H1 (cell line): ENCODE data around the gene CRKL. TPM values are rescaled to one million over a fixed set of nuclear protein-coding genes. Genes with fewer than 3 reads are reported as not detected.

Experiments
- CTCF ChIA-PET: fragments of 300-600 bp; sonication (Branson Sonifier 250); formaldehyde crosslinking; loops from one replicate; lab custom pipeline; 2021; ENCODE audit not compliant: partially characterized antibody; lab: Charles Lee
- POLR2A ChIA-PET: fragments of 300-600 bp; sonication (Branson Sonifier 250); formaldehyde crosslinking; loops from one replicate; lab custom pipeline; 2021; ENCODE audit warnings: inconsistent platforms; ENCODE audit not compliant: partially characterized antibody; lab: Charles Lee
- DNase-seq, 2 experiments: peaks; one replicate each; pipeline versions ENCODE4 v3.0.0 to v3.0.0-alpha.2; 2010 to 2022; ENCODE audit warnings: low spot score in 2 of 2, low read depth in 1 of 2, mixed read lengths in 1 of 2
- FAIRE-seq: peaks from 2 replicates; lab custom pipeline; 2011; peaks lifted over from hg19 to GRCh38; lab: Jason Lieb, UNC
- H2AFZ ChIP-seq: 2 replicates; pipeline ENCODE4 v1.8.1; 2012; ENCODE audit warnings: low read length, inconsistent platforms
- H2AK5ac ChIP-seq: 2 replicates; pipeline ENCODE4 v1.6.1; 2013; ENCODE audit warnings: low read depth, low read length
- H2BK120ac ChIP-seq: replicated peaks from 2 replicates; pipeline ENCODE3; 2013; ENCODE audit warnings: low read depth, low read length, inconsistent platforms
- H2BK12ac ChIP-seq: 2 replicates; pipeline ENCODE4 v1.6.1; 2013; ENCODE audit warnings: low read depth, low read length
- H2BK15ac ChIP-seq: 2 replicates; pipeline ENCODE4 v1.6.1; 2013; ENCODE audit warnings: low read length
- H2BK20ac ChIP-seq: 2 replicates; pipeline ENCODE4 v1.6.1; 2013; ENCODE audit warnings: low read length
- H2BK5ac ChIP-seq: 2 replicates; pipeline ENCODE4 v1.6.1; 2013; ENCODE audit warnings: low read depth, low read length
- H3K14ac ChIP-seq: 2 replicates; pipeline ENCODE4 v1.6.1; 2013; ENCODE audit warnings: inconsistent platforms; ENCODE audit not compliant: insufficient read length
- H3K18ac ChIP-seq: 2 replicates; pipeline ENCODE4 v1.6.1; 2013; ENCODE audit warnings: low read length; ENCODE audit errors: extremely low read depth
- H3K23ac ChIP-seq: 2 replicates; pipeline ENCODE4 v1.6.1; 2013; ENCODE audit warnings: inconsistent platforms; ENCODE audit not compliant: insufficient read length
- H3K23me2 ChIP-seq: 2 replicates; pipeline ENCODE4 v1.6.1; 2013; ENCODE audit warnings: low read depth, low read length
- H3K27ac ChIP-seq: 2 replicates; pipeline ENCODE4 v1.6.1; 2011; ENCODE audit warnings: low read depth, low read length, inconsistent platforms
- H3K27me3 ChIP-seq, 4 experiments: replicated peaks in 1 of 4; 1 replicate in 1 of 4; 2 replicates in 3 of 4; pipeline versions ENCODE4 v1.6.1 to v1.8.1; 2011 to 2013; ENCODE audit warnings: low read length in 3 of 4, mild to moderate bottlenecking in 3 of 4, inconsistent platforms in 2 of 4, mixed read lengths in 2 of 4, moderate library complexity in 1 of 4; ENCODE audit not compliant: control insufficient read depth in 3 of 4, insufficient read depth in 3 of 4; ENCODE audit errors: extremely low read depth in 1 of 4
- H3K36me3 ChIP-seq, 4 experiments: 2 replicates each; pipeline versions ENCODE4 v1.6.1 to v1.8.1; 2011 to 2013; ENCODE audit warnings: mild to moderate bottlenecking in 4 of 4, low read length in 3 of 4, moderate library complexity in 2 of 4, control low read depth in 1 of 4, inconsistent platforms in 1 of 4; ENCODE audit not compliant: insufficient read depth in 4 of 4, control insufficient read depth in 2 of 4
- H3K4ac ChIP-seq: replicated peaks from 2 replicates; pipeline ENCODE3; 2013; ENCODE audit warnings: low read length, low read depth, mixed read lengths, inconsistent platforms; ENCODE audit not compliant: insufficient read length
- H3K4me1 ChIP-seq, 4 experiments: replicated peaks in 1 of 4; 1 replicate in 1 of 4; 2 replicates in 3 of 4; pipeline versions ENCODE4 v1.6.1 to v1.8.1; 2011 to 2013; ENCODE audit warnings: low read length in 3 of 4, inconsistent platforms in 2 of 4, mixed read lengths in 1 of 4; ENCODE audit not compliant: insufficient read depth in 4 of 4, control insufficient read depth in 3 of 4
- H3K4me2 ChIP-seq, 2 experiments: 2 replicates each; pipeline versions ENCODE4 v1.6.1 to v1.8.1; 2011 to 2013; ENCODE audit warnings: low read depth in 2 of 2, low read length in 2 of 2, control low read depth in 1 of 2, inconsistent platforms in 1 of 2, mild to moderate bottlenecking in 1 of 2; ENCODE audit not compliant: insufficient read depth in 1 of 2
- H3K4me3 ChIP-seq, 4 experiments: fragments of 200-600, 300-600 bp in 1 of 4; sonication (generic), shearing (Covaris generic), sonication (Bioruptor Twin) in 1 of 4; 2 replicates each; pipeline versions ENCODE4 v1.5.1 to v1.8.1; 2011 to 2016; ENCODE audit warnings: low read length in 4 of 4, low read depth in 3 of 4, control low read depth in 2 of 4, inconsistent platforms in 2 of 4, mild to moderate bottlenecking in 2 of 4, mixed read lengths in 1 of 4, moderate library complexity in 1 of 4; ENCODE audit not compliant: insufficient read depth in 2 of 4; ENCODE audit errors: extremely low read depth in 1 of 4
- H3K56ac ChIP-seq: replicated peaks from 2 replicates; pipeline ENCODE3; 2013; ENCODE audit warnings: low read depth, mild to moderate bottlenecking, mixed read lengths, low read length, inconsistent platforms; ENCODE audit not compliant: insufficient read length
- H3K79me1 ChIP-seq: 2 replicates; pipeline ENCODE4 v1.6.1; 2013; ENCODE audit warnings: low read depth, low read length, control low read depth
- H3K79me2 ChIP-seq, 2 experiments: 2 replicates each; pipeline versions ENCODE4 v1.6.1 to v1.8.1; 2012 to 2013; ENCODE audit warnings: low read length in 2 of 2, mild to moderate bottlenecking in 2 of 2, inconsistent platforms in 1 of 2; ENCODE audit not compliant: insufficient read depth in 2 of 2, control insufficient read depth in 1 of 2
- H3K9ac ChIP-seq, 4 experiments: replicated peaks in 1 of 4; 1 replicate in 1 of 4; 2 replicates in 3 of 4; pipeline versions ENCODE4 v1.6.1 to v1.8.1; 2011 to 2013; ENCODE audit warnings: low read depth in 3 of 4, low read length in 3 of 4, control low read depth in 2 of 4, mild to moderate bottlenecking in 2 of 4, moderate library complexity in 2 of 4, inconsistent platforms in 1 of 4; ENCODE audit errors: extremely low read depth in 1 of 4
- H3K9me3 ChIP-seq, 2 experiments: 2 replicates each; pipeline versions ENCODE4 v1.6.1 to v1.8.1; 2012 to 2013; ENCODE audit warnings: mild to moderate bottlenecking in 2 of 2, moderate library complexity in 2 of 2, control low read depth in 1 of 2, inconsistent platforms in 1 of 2, low read depth in 1 of 2, low read length in 1 of 2, mixed read lengths in 1 of 2; ENCODE audit not compliant: insufficient read depth in 2 of 2
- H4K20me1 ChIP-seq, 2 experiments: replicated peaks in 1 of 2; 2 replicates each; pipeline versions ENCODE3 to v1.8.1; 2011 to 2013; ENCODE audit warnings: inconsistent platforms in 2 of 2, low read length in 2 of 2, mild to moderate bottlenecking in 1 of 2; ENCODE audit not compliant: insufficient read depth in 2 of 2, control insufficient read depth in 1 of 2
- H4K5ac ChIP-seq: 2 replicates; pipeline ENCODE4 v1.6.1; 2013; ENCODE audit warnings: low read length, low read depth, mixed read lengths, inconsistent platforms; ENCODE audit not compliant: insufficient read length
- H4K8ac ChIP-seq: 2 replicates; pipeline ENCODE4 v1.8.0; 2013; ENCODE audit warnings: mild to moderate bottlenecking, moderate library complexity, low read length, inconsistent platforms; ENCODE audit not compliant: insufficient read depth; ENCODE audit errors: extremely low read depth
- H4K91ac ChIP-seq: replicated peaks from 2 replicates; pipeline ENCODE3; 2013; ENCODE audit warnings: low read length, mixed read lengths, inconsistent platforms; ENCODE audit not compliant: insufficient read length
- E2F6 ChIP-seq: IDR thresholded peaks from 2 replicates; pipeline ENCODE4 v1.6.1; 2012; ENCODE audit warnings: inconsistent platforms
- WGBS, 2 experiments: shearing (Covaris generic) in 1 of 2; methylation state at CpG; one replicate each; pipeline versions ENCODE4 v1.1.6 to v1.1.7; 2013 to 2015; ENCODE audit warnings: low lambda C conversion rate in 2 of 2, mixed read lengths in 2 of 2, inconsistent platforms in 1 of 2, low coverage in 1 of 2, missing lambda C conversion rate in 1 of 2; ENCODE audit not compliant: insufficient replicate concordance in 2 of 2, insufficient coverage in 1 of 2, insufficient read length in 1 of 2; ENCODE audit errors: extremely low coverage in 1 of 2, missing lambda C conversion rate in 1 of 2; 5-methylcytosine and 5-hydroxymethylcytosine counted together
- polyA plus RNA-seq, 7 experiments: library from polyadenylated mRNA; depleted of rRNA in 3 of 7; stranded (reverse) in 5 of 7; unstranded in 2 of 7; fragments of >200 nt in 5 of 7; fragments of 200-250 nt in 2 of 7; gene quantifications; 1 replicate in 5 of 7; 2 replicates in 1 of 7; 4 replicates in 1 of 7; pipeline versions ENCODE4 v1.2.1 to v1.2.3, GENCODE V29; 2011 to 2013; ENCODE audit warnings: missing spikeins in 2 of 7, mixed read lengths in 2 of 7
- total RNA-seq: library from RNA; stranded (reverse); fragmentation: NEBNext Ultra II Directional; extraction: Animal tissue kit (Norgen Biotek cat#: 25700); gene quantifications from 2 replicates; pipeline ENCODE4 v1.2.1, GENCODE V29; 2021

CRKL gene
- total and polyA plus RNA-seq, 2 of the 8 experiments (the other 6 are each of a cell fraction or from before 2014, with no cell fraction given), result 34.5 to 94.5 TPM

- no peak overlapping the region for H4K5ac ChIP-seq
- no peaks in the 10 kb centered on the region for H3K79me2 ChIP-seq
- H3K4me2 ChIP-seq, result no peak overlapping the region
- no peak overlapping the region for H2BK20ac ChIP-seq
- H3K18ac ChIP-seq, result no peak overlapping the region
- H2BK12ac ChIP-seq, result no peak overlapping the region
- H3K56ac ChIP-seq, result no peak overlapping the region
- DNase-seq, result no peak
- H3K79me1 ChIP-seq, result no peaks in the 10 kb centered on the region
- H2AFZ ChIP-seq, result no peak overlapping the region
- H3K27me3 ChIP-seq, result no peaks in the 10 kb centered on the region
- H2AK5ac ChIP-seq, result no peak overlapping the region
- peaks cover 6 to 15% of the 10 kb centered on the region in 2 experiments for H4K20me1 ChIP-seq
- peaks cover 2 to 14% (median 7%) of the 10 kb centered on the region in 4 experiments; a peak in 5 of 8 replicates for H3K36me3 ChIP-seq
- H2BK15ac ChIP-seq, result no peak overlapping the region
- no peak overlapping the region for H2BK5ac ChIP-seq
- H2BK120ac ChIP-seq, result no peak overlapping the region
- no peak overlapping the region for H3K23ac ChIP-seq
- no peak overlapping the region for H3K4me3 ChIP-seq
- no peak overlapping the region for H3K9ac ChIP-seq
- 86% methylated on average over 8 of the region's 10 CpGs; no CpG with 5 or more reads in 1 of the 2 experiments for WGBS, 2 experiments
- FAIRE-seq, result no peak
- no peak overlapping the region for H3K27ac ChIP-seq
- POLR2A ChIA-PET, result interaction anchor here (1.4 to 1.6 kb wide), 2 partner anchors 13 to 19 kb away, joined by 3 to 5 read pairs; partner anchors contain the start of gene LZTR1
- CTCF ChIA-PET, result interaction anchor here (0.6 to 1.2 kb wide), 2 partner anchors 22 to 72 kb away, joined by 3 to 4 read pairs; no protein-coding TSS in a partner anchor
- no peaks in the 10 kb centered on the region for H3K9me3 ChIP-seq
- no peak overlapping the region for H3K14ac ChIP-seq
- H3K23me2 ChIP-seq, result no peaks in the 10 kb centered on the region
- no peak for TF ChIP-seq E2F6
- TF ChIP-seq, all 59 proteins: peak for 0
- Histone ChIP-seq H3K4me1 (no peaks in the 10 kb centered on the region), H4K91ac (no peak overlapping the region), H4K8ac (no peak overlapping the region), H3K4ac (no peak overlapping the region)
Measured at GRCh38 chr22:20994902-20995241, 77.7 kb downstream of the CRKL start.
